Karpas-422 (cell line): ENCODE results near the gene ZFHX2. TPM values are rescaled to one million over a fixed set of nuclear protein-coding genes. Genes with fewer than 3 reads are reported as not detected.

ENCODE experiments used
- DNase-seq: peaks from one replicate; pipeline ENCODE4 v3.0.0-alpha.2; 2015
- H2AFZ ChIP-seq: fragments of 200-600 bp; sonication (generic); 2 replicates; pipeline ENCODE4 v1.6.1; 2014; ENCODE audit warnings: antibody characterized with exemption, low read length, mixed read lengths
- H3K27ac ChIP-seq: fragments of 200-600 bp; sonication (generic); 2 replicates; pipeline ENCODE4 v1.5.1; 2014; ENCODE audit warnings: mild to moderate bottlenecking, low read length, moderate library complexity
- H3K27me3 ChIP-seq: fragments of 200-600 bp; sonication (generic); 2 replicates; pipeline ENCODE4 v1.6.1; 2014; ENCODE audit warnings: low read length, mixed read lengths
- H3K36me3 ChIP-seq: fragments of 200-600 bp; sonication (generic); 2 replicates; pipeline ENCODE4 v1.6.1; 2014; ENCODE audit warnings: low read length, mixed read lengths; ENCODE audit not compliant: insufficient read depth
- H3K4me1 ChIP-seq: fragments of 200-600 bp; sonication (generic); 2 replicates; pipeline ENCODE4 v1.6.1; 2014; ENCODE audit warnings: mild to moderate bottlenecking, low read length, mixed read lengths
- H3K4me2 ChIP-seq: fragments of 200-600 bp; sonication (generic); 2 replicates; pipeline ENCODE4 v1.6.1; 2014; ENCODE audit warnings: low read length, low read depth, mild to moderate bottlenecking; ENCODE audit not compliant: poor library complexity, severe bottlenecking
- H3K4me3 ChIP-seq: fragments of 200-600 bp; sonication (generic); 2 replicates; pipeline ENCODE4 v1.5.1; 2014; ENCODE audit warnings: mild to moderate bottlenecking, antibody characterized with exemption, low read length, mixed read lengths
- H3K79me2 ChIP-seq: fragments of 200-600 bp; sonication (generic); 2 replicates; pipeline ENCODE4 v1.6.1; 2014; ENCODE audit warnings: mild to moderate bottlenecking, low read length, mixed read lengths
- H3K9ac ChIP-seq: fragments of 200-600 bp; sonication (generic); 2 replicates; pipeline ENCODE4 v1.6.0; 2014; ENCODE audit warnings: low read length
- H3K9me2 ChIP-seq: fragments of 200-600 bp; sonication (generic), shearing (Covaris generic); replicated peaks from 2 replicates; pipeline ENCODE4 v1.6.0; 2014; ENCODE audit warnings: mild to moderate bottlenecking, low read length, moderate library complexity; ENCODE audit not compliant: insufficient read depth
- H3K9me3 ChIP-seq: fragments of 300-700, 200-600 bp; sonication (generic); 2 replicates; pipeline ENCODE4 v1.6.1; 2014; ENCODE audit warnings: low read length, mixed read lengths
- H4K20me1 ChIP-seq: fragments of 200-600 bp; sonication (generic); 2 replicates; pipeline ENCODE4 v1.6.1; 2014; ENCODE audit warnings: mild to moderate bottlenecking, antibody characterized with exemption, low read length, low read depth; ENCODE audit not compliant: insufficient read depth
- total RNA-seq: library from RNA; depleted of rRNA; stranded (reverse); fragments of >200 nt; shearing (Covaris generic); gene quantifications from 2 replicates; pipeline ENCODE4 v1.2.3, GENCODE V29; 2014; ENCODE audit warnings: low replicate concordance

Gene ZFHX2
- total RNA-seq, 1 experiment from 2014 or later = 0.07 TPM

GRCh38 chr14:23517650-23518326 is 33.8 kb downstream of the ZFHX2 start:
- Histone ChIP-seq H3K9ac (no peak overlapping the region), H3K4me1 (no peaks in the 10 kb centered on the region), H3K4me2 (no peak overlapping the region), H3K4me3 (no peak overlapping the region), H3K9me2 (no peaks in the 10 kb centered on the region), H3K79me2 (no peaks in the 10 kb centered on the region), H2AFZ (no peak overlapping the region), H3K9me3 (no peaks in the 10 kb centered on the region), H4K20me1 (no peaks in the 10 kb centered on the region), H3K36me3 (no peaks in the 10 kb centered on the region), H3K27ac (no peak overlapping the region), H3K27me3 (no peaks in the 10 kb centered on the region)
- no peak for DNase-seq

GRCh38 chr14:23514644-23514957 is 37.0 kb downstream of the ZFHX2 start:
- no peak overlapping the region for H2AFZ ChIP-seq
- H3K36me3 ChIP-seq = no peaks in the 10 kb centered on the region
- no peaks in the 10 kb centered on the region for H3K4me1 ChIP-seq
- H3K9me2 ChIP-seq = no peaks in the 10 kb centered on the region
- H3K9me3 ChIP-seq = no peaks in the 10 kb centered on the region
- no peak overlapping the region for H3K9ac ChIP-seq
- no peaks in the 10 kb centered on the region for H4K20me1 ChIP-seq
- H3K27me3 ChIP-seq = no peaks in the 10 kb centered on the region
- H3K4me2 ChIP-seq = no peak overlapping the region
- DNase-seq = no peak
- H3K79me2 ChIP-seq = no peaks in the 10 kb centered on the region
- H3K27ac ChIP-seq = no peak overlapping the region
- H3K4me3 ChIP-seq = no peak overlapping the region

GRCh38 chr14:23513818-23514643 is 37.5 kb downstream of the ZFHX2 start:
- no peak overlapping the region for H3K4me2 ChIP-seq
- no peaks in the 10 kb centered on the region for H3K36me3 ChIP-seq
- DNase-seq = no peak
- H4K20me1 ChIP-seq = no peaks in the 10 kb centered on the region
- H3K27me3 ChIP-seq = no peaks in the 10 kb centered on the region
- H3K4me3 ChIP-seq = no peak overlapping the region
- no peaks in the 10 kb centered on the region for H3K4me1 ChIP-seq
- H3K9me2 ChIP-seq = no peaks in the 10 kb centered on the region
- H3K27ac ChIP-seq = no peak overlapping the region
- H3K79me2 ChIP-seq = no peaks in the 10 kb centered on the region
- no peaks in the 10 kb centered on the region for H3K9me3 ChIP-seq
- no peak overlapping the region for H2AFZ ChIP-seq
- H3K9ac ChIP-seq = no peak overlapping the region

GRCh38 chr14:23513005-23513817 is 38.4 kb downstream of the ZFHX2 start:
- H3K4me3 ChIP-seq = no peak overlapping the region
- H3K4me2 ChIP-seq = no peak overlapping the region
- H3K79me2 ChIP-seq = no peaks in the 10 kb centered on the region
- H2AFZ ChIP-seq = no peak overlapping the region
- no peaks in the 10 kb centered on the region for H3K27me3 ChIP-seq
- no peak overlapping the region for H3K27ac ChIP-seq
- H3K36me3 ChIP-seq = no peaks in the 10 kb centered on the region
- H3K4me1 ChIP-seq = no peaks in the 10 kb centered on the region
- no peak overlapping the region for H3K9ac ChIP-seq
- no peaks in the 10 kb centered on the region for H4K20me1 ChIP-seq
- no peaks in the 10 kb centered on the region for H3K9me2 ChIP-seq
- H3K9me3 ChIP-seq = no peaks in the 10 kb centered on the region
- DNase-seq = no peak

GRCh38 chr14:23512156-23512555 is 39.4 kb downstream of the ZFHX2 start:
- H3K79me2 ChIP-seq = no peaks in the 10 kb centered on the region
- no peaks in the 10 kb centered on the region for H4K20me1 ChIP-seq
- no peak overlapping the region for H3K9ac ChIP-seq
- no peak overlapping the region for H3K4me3 ChIP-seq
- no peaks in the 10 kb centered on the region for H3K4me1 ChIP-seq
- H3K9me2 ChIP-seq = no peaks in the 10 kb centered on the region
- no peaks in the 10 kb centered on the region for H3K27me3 ChIP-seq
- H3K36me3 ChIP-seq = no peaks in the 10 kb centered on the region
- no peak for DNase-seq
- no peak overlapping the region for H3K4me2 ChIP-seq
- no peaks in the 10 kb centered on the region for H3K9me3 ChIP-seq
- no peak overlapping the region for H2AFZ ChIP-seq
- no peak overlapping the region for H3K27ac ChIP-seq

GRCh38 chr14:23494223-23494622 is 57.3 kb downstream of the ZFHX2 start:
- Histone ChIP-seq H3K4me3 (no peak overlapping the region), H2AFZ (no peak overlapping the region), H4K20me1 (no peaks in the 10 kb centered on the region; the same call in 1 of the 2 replicates), H3K27me3 (no peaks in the 10 kb centered on the region), H3K9ac (no peak overlapping the region), H3K9me2 (no peaks in the 10 kb centered on the region), H3K4me1 (no peaks in the 10 kb centered on the region), H3K27ac (no peak overlapping the region), H3K9me3 (no peaks in the 10 kb centered on the region), H3K4me2 (no peak overlapping the region), H3K79me2 (no peaks in the 10 kb centered on the region), H3K36me3 (no peaks in the 10 kb centered on the region)
- no peak for DNase-seq

GRCh38 chr14:23492618-23493272 is 58.8 kb downstream of the ZFHX2 start:
- no peak for DNase-seq
- Histone ChIP-seq H3K9me3 (no peaks in the 10 kb centered on the region), H4K20me1 (no peaks in the 10 kb centered on the region; the same call in 1 of the 2 replicates), H3K27ac (no peak overlapping the region), H3K27me3 (no peaks in the 10 kb centered on the region), H3K36me3 (no peaks in the 10 kb centered on the region), H3K9me2 (no peaks in the 10 kb centered on the region), H3K4me1 (no peaks in the 10 kb centered on the region), H3K4me2 (no peak overlapping the region), H3K9ac (no peak overlapping the region), H2AFZ (no peak overlapping the region), H3K79me2 (no peaks in the 10 kb centered on the region), H3K4me3 (no peak overlapping the region)

- no peaks in the 10 kb centered on the region for H3K9me2 ChIP-seq
- no peak overlapping the region for H3K27ac ChIP-seq
- no peaks in the 10 kb centered on the region for H3K4me1 ChIP-seq
- no peaks in the 10 kb centered on the region for H3K27me3 ChIP-seq
- no peak overlapping the region for H3K9ac ChIP-seq
- H2AFZ ChIP-seq = no peak overlapping the region
- no peaks in the 10 kb centered on the region for H3K9me3 ChIP-seq
- DNase-seq = no peak
- H4K20me1 ChIP-seq = no peaks in the 10 kb centered on the region
- H3K4me3 ChIP-seq = no peak overlapping the region
- no peaks in the 10 kb centered on the region for H3K36me3 ChIP-seq
- H3K4me2 ChIP-seq = no peak overlapping the region
- no peaks in the 10 kb centered on the region for H3K79me2 ChIP-seq
These were observed 64.3 kb downstream of the ZFHX2 start for GRCh38 chr14:23487216-23487615.
